ENCODE measurements around the gene CDON. TPM values are rescaled to one million over a fixed set of nuclear protein-coding genes. Genes with fewer than 3 reads are reported as not detected.

The CDON gene
- total RNA-seq, 1 experiment from 2014 or later = 34.1 TPM

- Mint-ChIP-seq H3K36me3 (no peaks in the 10 kb centered on the region), H3K9me3 (no peaks in the 10 kb centered on the region), H3K4me3 (no peak overlapping the region), H3K27me3 (ENCODE audit: low read depth) (peaks cover 3% of the 10 kb centered on the region), H3K27ac (no peak overlapping the region; the same call in 1 of the 2 replicates), H3K4me1 (peaks cover 69% of the 10 kb centered on the region)
- DNase-seq (ENCODE audit: low spot score) = no peak
- ChIA-PET CTCF (interaction anchor here (0.7 kb wide), 1 partner anchor 92 kb away, joined by 4 read pairs; no protein-coding TSS in a partner anchor), POLR2A (no interaction called here)
- no peak for ATAC-seq
- TF ChIP-seq ZSCAN18 (CRISPR knock-in tag; IDR thresholded peaks at IDR 0.05) (no peak), ZNF281 (CRISPR knock-in tag; IDR thresholded peaks at IDR 0.05) (no peak), ERG (CRISPR knock-in tag; IDR thresholded peaks at IDR 0.05) (no peak), ZNF416 (CRISPR knock-in tag; IDR thresholded peaks at IDR 0.05) (no peak), ATF1 (CRISPR knock-in tag; IDR thresholded peaks at IDR 0.05) (no peak), ZNF263 (CRISPR knock-in tag; IDR thresholded peaks at IDR 0.05; ENCODE audit: low read depth) (no peak), ATF6 (CRISPR knock-in tag; IDR thresholded peaks at IDR 0.05) (no peak), ETV6 (CRISPR knock-in tag; IDR thresholded peaks at IDR 0.05) (no peak)
Observed at GRCh38 chr11:126101251-126101929, 38.7 kb upstream of the CDON start.

GRCh38 chr11:126100716-126101115 lies 38.0 kb upstream of the CDON start:
- ChIA-PET CTCF (interaction anchor here (0.7 kb wide), 1 partner anchor 93 kb away, joined by 4 read pairs; no protein-coding TSS in a partner anchor), POLR2A (no interaction called here)
- H3K4me3 Mint-ChIP-seq = no peak overlapping the region
- no peaks in the 10 kb centered on the region for H3K36me3 Mint-ChIP-seq
- peak overlapping the region; percentile 14; the same call in 1 of the 2 replicates for H3K27ac Mint-ChIP-seq
- H3K4me1 Mint-ChIP-seq = peaks cover 68% of the 10 kb centered on the region
- H3K9me3 Mint-ChIP-seq = no peaks in the 10 kb centered on the region
- ATAC-seq (no peak), DNase-seq (ENCODE audit: low spot score) (no peak)
- H3K27me3 Mint-ChIP-seq (ENCODE audit: low read depth) = peaks cover 3% of the 10 kb centered on the region
- TF ChIP-seq KAT7 (CRISPR knock-in tag; IDR thresholded peaks at IDR 0.05; ENCODE audit: borderline replicate concordance) = no peak
- no peak for TF ChIP-seq CREB1 (CRISPR knock-in tag; IDR thresholded peaks at IDR 0.05)
- TF ChIP-seq USF1 (CRISPR knock-in tag; IDR thresholded peaks at IDR 0.05) = no peak

GRCh38 chr11:126098204-126098769 lies 35.6 kb upstream of the CDON start:
- ChIA-PET CTCF (interaction anchor here (1.1 kb wide), 1 partner anchor 37 kb away, joined by 4 read pairs; no protein-coding TSS in a partner anchor), POLR2A (no interaction called here)
- Mint-ChIP-seq H3K4me3 (no peak overlapping the region), H3K27me3 (ENCODE audit: low read depth) (peaks cover 3% of the 10 kb centered on the region), H3K4me1 (peaks cover 45% of the 10 kb centered on the region), H3K27ac (no peak overlapping the region), H3K9me3 (no peaks in the 10 kb centered on the region), H3K36me3 (no peaks in the 10 kb centered on the region)
- ATAC-seq = no peak
- DNase-seq (ENCODE audit: low spot score) = no peak
- TF ChIP-seq E2F4 (CRISPR knock-in tag; IDR thresholded peaks at IDR 0.05; ENCODE audit: borderline replicate concordance, low read depth) (no peak), RELA (CRISPR knock-in tag; IDR thresholded peaks at IDR 0.05; ENCODE audit: borderline replicate concordance) (no peak), RORB (CRISPR knock-in tag; IDR thresholded peaks at IDR 0.05) (no peak), ZNF396 (CRISPR knock-in tag; IDR thresholded peaks at IDR 0.05; ENCODE audit: borderline replicate concordance) (no peak), TP53 (CRISPR knock-in tag; IDR thresholded peaks at IDR 0.05) (no peak), STAT6 (CRISPR knock-in tag; conservative IDR thresholded peaks at IDR 0.05; ENCODE audit: low read depth) (no peak)
